H9 (cell line): ENCODE measurements around the gene NAP1L3. TPM values are rescaled to one million over a fixed set of nuclear protein-coding genes. Genes with fewer than 3 reads are reported as not detected.

Experiments used
- DNase-seq: peaks from one replicate; pipeline ENCODE4 v3.0.0-alpha.2; 2017
- H2AFZ ChIP-seq: one replicate; pipeline ENCODE4 v1.6.1; 2013; ENCODE audit warnings: mild to moderate bottlenecking, low read length, control low read depth, moderate library complexity
- H2AK5ac ChIP-seq: 2 replicates; pipeline ENCODE4 v1.6.1; 2013; ENCODE audit warnings: low read length, control low read depth, mixed read lengths; ENCODE audit not compliant: insufficient read length
- H2BK120ac ChIP-seq: one replicate; pipeline ENCODE4 v1.6.1; 2013; ENCODE audit warnings: low read depth, mild to moderate bottlenecking, low read length, control low read depth, inconsistent platforms; ENCODE audit not compliant: poor library complexity, severe bottlenecking
- H2BK12ac ChIP-seq: 2 replicates; pipeline ENCODE4 v1.6.1; 2013; ENCODE audit warnings: low read length, control low read depth, mixed read lengths, low read depth; ENCODE audit not compliant: insufficient read length
- H2BK15ac ChIP-seq: 2 replicates; pipeline ENCODE4 v1.6.1; 2013; ENCODE audit warnings: low read depth, low read length, control low read depth
- H2BK20ac ChIP-seq: one replicate; pipeline ENCODE4 v1.6.1; 2013; ENCODE audit warnings: low read depth, mild to moderate bottlenecking, low read length, control low read depth, inconsistent platforms; ENCODE audit not compliant: poor library complexity, severe bottlenecking
- H2BK5ac ChIP-seq: 2 replicates; pipeline ENCODE4 v1.6.1; 2013; ENCODE audit warnings: low read length, control low read depth, mixed read lengths; ENCODE audit not compliant: insufficient read length
- H3K14ac ChIP-seq: 2 replicates; pipeline ENCODE4 v1.6.1; 2013; ENCODE audit warnings: low read length, control low read depth; ENCODE audit not compliant: insufficient read depth
- H3K18ac ChIP-seq: 2 replicates; pipeline ENCODE4 v1.6.1; 2013; ENCODE audit warnings: low read depth, mild to moderate bottlenecking, mixed read lengths, low read length, control low read depth; ENCODE audit not compliant: insufficient read length
- H3K23ac ChIP-seq: 2 replicates; pipeline ENCODE4 v1.6.1; 2013; ENCODE audit warnings: low read length, control low read depth, mixed read lengths, low read depth; ENCODE audit not compliant: insufficient read length
- H3K23me2 ChIP-seq: 2 replicates; pipeline ENCODE4 v1.6.1; 2013; ENCODE audit warnings: low read depth, mild to moderate bottlenecking, mixed read lengths, low read length, control low read depth; ENCODE audit not compliant: insufficient read length, poor library complexity, severe bottlenecking
- H3K27ac ChIP-seq: 2 replicates; pipeline ENCODE4 v1.5.1; 2013; ENCODE audit warnings: low read length, control low read depth, mixed read lengths, low read depth; ENCODE audit not compliant: insufficient read length
- H3K27me3 ChIP-seq: 2 replicates; pipeline ENCODE4 v1.6.1; 2013; ENCODE audit warnings: low read length, control low read depth, inconsistent platforms; ENCODE audit not compliant: insufficient read depth
- H3K4ac ChIP-seq: 2 replicates; pipeline ENCODE4 v1.6.1; 2013; ENCODE audit warnings: low read depth, mild to moderate bottlenecking, control low read depth, inconsistent platforms, low read length, moderate library complexity
- H3K4me1 ChIP-seq: 2 replicates; pipeline ENCODE4 v1.6.1; 2013; ENCODE audit warnings: low read length, control low read depth, inconsistent platforms; ENCODE audit not compliant: insufficient read depth
- H3K4me2 ChIP-seq: 2 replicates; pipeline ENCODE4 v1.6.1; 2013; ENCODE audit warnings: low read length, control low read depth, mixed read lengths; ENCODE audit not compliant: insufficient read length, insufficient read depth
- H3K56ac ChIP-seq: 2 replicates; pipeline ENCODE4 v1.6.1; 2013; ENCODE audit warnings: low read depth, mild to moderate bottlenecking, mixed read lengths, low read length, control low read depth; ENCODE audit not compliant: insufficient read length
- H3K79me1 ChIP-seq: 2 replicates; pipeline ENCODE4 v1.6.1; 2013; ENCODE audit warnings: low read depth, mild to moderate bottlenecking, moderate library complexity, low read length, control low read depth, inconsistent platforms; ENCODE audit not compliant: insufficient read depth, poor library complexity, severe bottlenecking
- H3K79me2 ChIP-seq: 2 replicates; pipeline ENCODE4 v1.6.1; 2013; ENCODE audit warnings: low read length, control low read depth, inconsistent platforms; ENCODE audit not compliant: insufficient read depth
- H3K9ac ChIP-seq: 2 replicates; pipeline ENCODE4 v1.6.1; 2013; ENCODE audit warnings: low read length, control low read depth, mixed read lengths; ENCODE audit not compliant: insufficient read length; ENCODE audit errors: extremely low read depth
- H3K9me3 ChIP-seq: one replicate; pipeline ENCODE4 v1.6.1; 2013; ENCODE audit warnings: low read depth, low read length, inconsistent platforms; ENCODE audit not compliant: control insufficient read depth
- H3T11ph ChIP-seq: one replicate; pipeline ENCODE4 v1.6.1; 2013; ENCODE audit warnings: mild to moderate bottlenecking, low read length, control low read depth, inconsistent platforms
- H4K20me1 ChIP-seq: one replicate; pipeline ENCODE4 v1.6.1; 2013; ENCODE audit not compliant: control insufficient read depth, insufficient read length, insufficient read depth
- H4K5ac ChIP-seq: 2 replicates; pipeline ENCODE4 v1.6.1; 2013; ENCODE audit warnings: low read depth, mild to moderate bottlenecking, mixed read lengths, low read length, control low read depth; ENCODE audit not compliant: insufficient read length
- H4K8ac ChIP-seq: replicated peaks from 2 replicates; pipeline ENCODE4 v1.6.1; 2013; ENCODE audit warnings: low read length, control low read depth, mixed read lengths, low read depth; ENCODE audit not compliant: insufficient read length
- H4K91ac ChIP-seq: 2 replicates; pipeline ENCODE4 v1.6.1; 2013; ENCODE audit warnings: low read depth, mild to moderate bottlenecking, moderate library complexity, mixed read lengths, low read length, control low read depth; ENCODE audit not compliant: insufficient read length
- H3K27ac Mint-ChIP-seq, 3 experiments: 2 replicates in 2 of 3; 3 replicates in 1 of 3; pipeline ENCODE4 v1.8.0; 2020 to 2021; ENCODE audit warnings: mixed read lengths in 3 of 3, mild to moderate bottlenecking in 1 of 3, moderate library complexity in 1 of 3
- H3K27me3 Mint-ChIP-seq: 2 replicates; pipeline ENCODE4 v1.8.0; 2021; ENCODE audit warnings: low read depth, mild to moderate bottlenecking, moderate library complexity, mixed read lengths
- H3K36me3 Mint-ChIP-seq, 3 experiments: 2 replicates in 2 of 3; 3 replicates in 1 of 3; pipeline ENCODE4 v1.8.0; 2020 to 2021; ENCODE audit warnings: low read depth in 3 of 3, mixed read lengths in 3 of 3; ENCODE audit not compliant: insufficient read depth in 1 of 3
- H3K4me1 Mint-ChIP-seq, 2 experiments: 2 replicates each; pipeline ENCODE4 v1.8.0; 2020; ENCODE audit warnings: mixed read lengths in 2 of 2
- H3K4me3 Mint-ChIP-seq, 2 experiments: 2 replicates in 1 of 2; 3 replicates in 1 of 2; pipeline ENCODE4 v1.8.0; 2020 to 2021; ENCODE audit warnings: mild to moderate bottlenecking in 2 of 2, mixed read lengths in 2 of 2, moderate library complexity in 1 of 2
- H3K9me3 Mint-ChIP-seq, 2 experiments: 2 replicates in 1 of 2; 3 replicates in 1 of 2; pipeline ENCODE4 v1.8.0; 2020; ENCODE audit warnings: mild to moderate bottlenecking in 2 of 2, mixed read lengths in 2 of 2, moderate library complexity in 1 of 2
- CTCF ChIP-seq: fragments of 200-600 bp; sonication (generic); conservative IDR thresholded peaks from 3 replicates; pipeline ENCODE4 v1.8.0; 2021; ENCODE audit warnings: antibody characterized with exemption, mild to moderate bottlenecking
- WGBS: extraction: QIAGEN DNeasy Blood & Tissue Kit; methylation state at CpG from one replicate; pipeline ENCODE4 v1.1.7; 2013; ENCODE audit warnings: missing lambda C conversion rate, low lambda C conversion rate, mixed read lengths; ENCODE audit not compliant: insufficient read length; ENCODE audit errors: extremely low coverage; 5-methylcytosine and 5-hydroxymethylcytosine counted together
- total RNA-seq: library from RNA; stranded (reverse); gene quantifications from 2 replicates; pipeline ENCODE4 v1.2.1, GENCODE V29; 2021

Gene NAP1L3
- total RNA-seq, 1 experiment from 2014 or later = 91.7 TPM

- no peak overlapping the region for H3K14ac ChIP-seq
- no peak overlapping the region for H3K4me3 Mint-ChIP-seq
- no peak overlapping the region for H2AK5ac ChIP-seq
- H3K36me3 Mint-ChIP-seq = no peaks in the 10 kb centered on the region
- no peak overlapping the region for H3K4me2 ChIP-seq
- H2AFZ ChIP-seq = no peak overlapping the region
- H3K27me3 ChIP-seq = no peaks in the 10 kb centered on the region
- no peaks in the 10 kb centered on the region for H3K4me1 ChIP-seq
- H3K4ac ChIP-seq = no peak overlapping the region
- no peak overlapping the region for H3K9ac ChIP-seq
- no CpG with 5 or more reads among the region's 7 CpGs for WGBS
- TF ChIP-seq CTCF = no peak
- no peak overlapping the region for H2BK120ac ChIP-seq
- H3K27me3 Mint-ChIP-seq = no peaks in the 10 kb centered on the region
- no peak for DNase-seq
- H2BK5ac ChIP-seq = no peak overlapping the region
- H3K23ac ChIP-seq = no peak overlapping the region
- H2BK20ac ChIP-seq = no peak overlapping the region
- H4K8ac ChIP-seq = no peak overlapping the region
- no peak overlapping the region for H2BK15ac ChIP-seq
- H3K79me2 ChIP-seq = no peaks in the 10 kb centered on the region
- no peak overlapping the region for H3K27ac Mint-ChIP-seq
- H3K79me1 ChIP-seq = no peaks in the 10 kb centered on the region
- H4K91ac ChIP-seq = no peak overlapping the region
- H4K20me1 ChIP-seq = no peaks in the 10 kb centered on the region
- no peak overlapping the region for H2BK12ac ChIP-seq
- no peaks in the 10 kb centered on the region for H3K4me1 Mint-ChIP-seq
- H3K9me3 ChIP-seq = no peaks in the 10 kb centered on the region
- no peak overlapping the region for H3T11ph ChIP-seq
- H3K23me2 ChIP-seq = no peaks in the 10 kb centered on the region
- H3K56ac ChIP-seq = no peak overlapping the region
- no peak overlapping the region for H3K27ac ChIP-seq
- no peaks in the 10 kb centered on the region for H3K9me3 Mint-ChIP-seq
- H3K18ac ChIP-seq = no peak overlapping the region
- no peak overlapping the region for H4K5ac ChIP-seq
Measured at GRCh38 chrX:93660575-93660974, 12.8 kb downstream of the NAP1L3 start.
